ENCODE measurements around the gene PARD3.
A peak's percentile ranks its signal among the peaks of the same experiment; 100 is the strongest.

DNA sequence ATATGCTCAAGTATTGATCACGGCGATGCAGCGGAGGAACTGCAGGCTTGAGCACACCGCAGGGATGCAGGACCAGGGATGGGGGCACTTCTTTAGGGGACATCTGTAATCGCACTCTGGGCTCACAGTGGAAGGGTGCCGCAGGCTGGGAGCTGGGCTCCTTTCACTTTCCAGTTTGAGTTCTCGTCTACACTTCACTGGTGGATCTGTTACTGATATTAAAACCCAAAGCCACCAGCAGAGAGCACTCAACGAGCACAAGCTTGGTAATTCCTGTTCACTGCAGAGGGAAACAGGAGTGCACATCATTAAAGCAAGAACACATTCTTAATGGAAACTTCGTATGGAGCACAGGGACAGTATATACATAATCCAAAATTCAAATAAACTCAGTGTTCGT is 91.3 kb downstream of the PARD3 start:
- TF ChIP-seq, protein P1, sequence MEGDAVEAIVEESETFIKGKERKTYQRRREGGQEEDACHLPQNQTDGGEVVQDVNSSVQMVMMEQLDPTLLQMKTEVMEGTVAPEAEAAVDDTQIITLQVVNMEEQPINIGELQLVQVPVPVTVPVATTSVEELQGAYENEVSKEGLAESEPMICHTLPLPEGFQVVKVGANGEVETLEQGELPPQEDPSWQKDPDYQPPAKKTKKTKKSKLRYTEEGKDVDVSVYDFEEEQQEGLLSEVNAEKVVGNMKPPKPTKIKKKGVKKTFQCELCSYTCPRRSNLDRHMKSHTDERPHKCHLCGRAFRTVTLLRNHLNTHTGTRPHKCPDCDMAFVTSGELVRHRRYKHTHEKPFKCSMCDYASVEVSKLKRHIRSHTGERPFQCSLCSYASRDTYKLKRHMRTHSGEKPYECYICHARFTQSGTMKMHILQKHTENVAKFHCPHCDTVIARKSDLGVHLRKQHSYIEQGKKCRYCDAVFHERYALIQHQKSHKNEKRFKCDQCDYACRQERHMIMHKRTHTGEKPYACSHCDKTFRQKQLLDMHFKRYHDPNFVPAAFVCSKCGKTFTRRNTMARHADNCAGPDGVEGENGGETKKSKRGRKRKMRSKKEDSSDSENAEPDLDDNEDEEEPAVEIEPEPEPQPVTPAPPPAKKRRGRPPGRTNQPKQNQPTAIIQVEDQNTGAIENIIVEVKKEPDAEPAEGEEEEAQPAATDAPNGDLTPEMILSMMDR (IDR thresholded peaks at IDR 0.05) = peak in 6 of 7 experiments; percentile 29 to 78 (median 68)
- no peak for TF ChIP-seq POLR2A (IDR thresholded peaks at IDR 0.05)
